Nephron (organoid): ENCODE measurements around the gene EXOC6.
"Not testable (repeated sequence)": the region's sequence is repeated elsewhere in the genome, so short reads cannot be mapped to it uniquely, and the experiment has no call there.

ENCODE experiments used
- H3K27ac Mint-ChIP-seq, 3 experiments: 2 replicates each; pipeline ENCODE4 v1.8.0; 2020; ENCODE audit warnings: mixed read lengths in 3 of 3, mild to moderate bottlenecking in 2 of 3, moderate library complexity in 1 of 3
- H3K27me3 Mint-ChIP-seq: 2 replicates; pipeline ENCODE4 v1.8.0; 2021; ENCODE audit warnings: low read depth, mild to moderate bottlenecking, moderate library complexity, mixed read lengths
- H3K36me3 Mint-ChIP-seq: 2 replicates; pipeline ENCODE4 v1.8.0; 2020; ENCODE audit warnings: low read depth, mixed read lengths
- H3K4me1 Mint-ChIP-seq: 2 replicates; pipeline ENCODE4 v1.8.0; 2020; ENCODE audit warnings: mixed read lengths
- H3K4me3 Mint-ChIP-seq, 3 experiments: 2 replicates each; pipeline ENCODE4 v1.8.0; 2020; ENCODE audit warnings: mild to moderate bottlenecking in 3 of 3, mixed read lengths in 3 of 3, moderate library complexity in 2 of 3
- H3K9me3 Mint-ChIP-seq: 2 replicates; pipeline ENCODE4 v1.8.0; 2020; ENCODE audit warnings: mixed read lengths
- CTCF ChIP-seq, 3 experiments: fragments of 200-600 bp; sonication (generic); IDR thresholded peaks; one replicate each; pipeline ENCODE4 v1.5.0; 2021; ENCODE audit warnings: antibody characterized with exemption in 3 of 3; ENCODE audit not compliant: unreplicated experiment in 3 of 3

Gene EXOC6

GRCh38 chr10:93096901-93097300 is 248.6 kb downstream of the EXOC6 start:
- H3K9me3 Mint-ChIP-seq = no peaks in the 10 kb centered on the region
- TF ChIP-seq CTCF (IDR thresholded peaks at IDR 0.05; ENCODE audit: unreplicated experiment in 3 of 3) = no peak
- H3K4me1 Mint-ChIP-seq = no peaks in the 10 kb centered on the region
- no peak overlapping the region for H3K27ac Mint-ChIP-seq
- H3K4me3 Mint-ChIP-seq = no peak overlapping the region
- H3K36me3 Mint-ChIP-seq = no peaks in the 10 kb centered on the region
- no peaks in the 10 kb centered on the region for H3K27me3 Mint-ChIP-seq

- H3K27me3 Mint-ChIP-seq = no peaks in the 10 kb centered on the region
- no peak for TF ChIP-seq CTCF (IDR thresholded peaks at IDR 0.05; ENCODE audit: unreplicated experiment in 3 of 3)
- H3K27ac Mint-ChIP-seq = no peak overlapping the region
- no peaks in the 10 kb centered on the region for H3K9me3 Mint-ChIP-seq
- H3K4me1 Mint-ChIP-seq = no peaks in the 10 kb centered on the region
- H3K36me3 Mint-ChIP-seq = no peaks in the 10 kb centered on the region
- H3K4me3 Mint-ChIP-seq = no peak overlapping the region
Measured at GRCh38 chr10:93097386-93097785, 249.1 kb downstream of the EXOC6 start.

- Mint-ChIP-seq H3K36me3 (peaks cover under 1% of the 10 kb centered on the region), H3K4me3 (no peak overlapping the region), H3K27me3 (no peaks in the 10 kb centered on the region)
Measured at GRCh38 chr10:93098816-93099215, 250.5 kb downstream of the EXOC6 start.

GRCh38 chr10:93099670-93100069 is 251.3 kb downstream of the EXOC6 start:
- Mint-ChIP-seq H3K27me3 (no peaks in the 10 kb centered on the region), H3K9me3 (peaks cover 8% of the 10 kb centered on the region), H3K27ac (no peak overlapping the region), H3K4me3 (no peak overlapping the region), H3K36me3 (peaks cover 4% of the 10 kb centered on the region), H3K4me1 (no peaks in the 10 kb centered on the region)
- TF ChIP-seq CTCF (IDR thresholded peaks at IDR 0.05; ENCODE audit: unreplicated experiment in 3 of 3) = no peak

More at GRCh38 chr10:93098816-93099215, 250.5 kb downstream of the EXOC6 start:
- no peak for TF ChIP-seq CTCF (IDR thresholded peaks at IDR 0.05; ENCODE audit: unreplicated experiment in 3 of 3)
- no peaks in the 10 kb centered on the region for H3K4me1 Mint-ChIP-seq
- H3K27ac Mint-ChIP-seq = no peak overlapping the region
- H3K9me3 Mint-ChIP-seq = peaks cover 6% of the 10 kb centered on the region

GRCh38 chr10:93101148-93101547 is 252.8 kb downstream of the EXOC6 start:
- not testable (repeated sequence) for H3K9me3 Mint-ChIP-seq, H3K4me1 Mint-ChIP-seq, H3K27ac Mint-ChIP-seq, H3K27me3 Mint-ChIP-seq, H3K4me3 Mint-ChIP-seq, H3K36me3 Mint-ChIP-seq

GRCh38 chr10:93103953-93104352 is 255.6 kb downstream of the EXOC6 start:
- no peak overlapping the region for H3K27ac Mint-ChIP-seq
- H3K9me3 Mint-ChIP-seq = peaks cover 23% of the 10 kb centered on the region
- no peak overlapping the region for H3K4me3 Mint-ChIP-seq
- H3K4me1 Mint-ChIP-seq = no peaks in the 10 kb centered on the region
- H3K36me3 Mint-ChIP-seq = peaks cover 4% of the 10 kb centered on the region
- no peak for TF ChIP-seq CTCF (IDR thresholded peaks at IDR 0.05; ENCODE audit: unreplicated experiment in 3 of 3)
- H3K27me3 Mint-ChIP-seq = no peaks in the 10 kb centered on the region
